Parathyroid adenoma (tissue), 2 donors: Measurements from ENCODE around the gene LIN37.
A peak's percentile ranks its signal among the peaks of the same experiment; 100 is the strongest.

ENCODE experiments used
- H2AFZ ChIP-seq: fragments of 300-600 bp; sonication (generic); one replicate; pipeline ENCODE4 v1.7.0; 2017; ENCODE audit warnings: antibody characterized with exemption, mild to moderate bottlenecking
- H3K27ac ChIP-seq: fragments of 300-600 bp; sonication (generic); one replicate; pipeline ENCODE4 v1.7.0; 2017
- H3K27me3 ChIP-seq: fragments of 300-600 bp; sonication (generic); one replicate; pipeline ENCODE4 v1.7.0; 2017; ENCODE audit warnings: low read length; ENCODE audit not compliant: control insufficient read depth, insufficient read depth
- H3K36me3 ChIP-seq: fragments of 300-600 bp; sonication (generic); one replicate; pipeline ENCODE4 v1.7.0; 2017; ENCODE audit warnings: low read length; ENCODE audit not compliant: control insufficient read depth, insufficient read depth
- H3K4me1 ChIP-seq: fragments of 300-600 bp; sonication (generic); one replicate; pipeline ENCODE4 v1.7.0; 2017; ENCODE audit warnings: control low read depth
- H3K4me2 ChIP-seq: fragments of 300-600 bp; sonication (generic); one replicate; pipeline ENCODE4 v1.7.0; 2017; ENCODE audit warnings: low read length
- H3K4me3 ChIP-seq: fragments of 300-600 bp; sonication (generic); one replicate; pipeline ENCODE4 v1.7.0; 2017; ENCODE audit warnings: low read depth, low read length
- H3K79me2 ChIP-seq: fragments of 300-600 bp; sonication (generic); one replicate; pipeline ENCODE4 v1.7.0; 2017; ENCODE audit warnings: control low read depth
- H3K9ac ChIP-seq: fragments of 300-600 bp; sonication (generic); one replicate; pipeline ENCODE4 v1.7.0; 2017; ENCODE audit warnings: mild to moderate bottlenecking
- H3K9me3 ChIP-seq: fragments of 300-600 bp; sonication (generic); one replicate; pipeline ENCODE4 v1.7.0; 2017; ENCODE audit warnings: low read length; ENCODE audit not compliant: control insufficient read depth
- TF ChIP-seq, protein P1 (sequence below): fragments of 300-600 bp; sonication (generic); IDR thresholded peaks from one replicate; pipeline ENCODE4 v1.7.0; 2017; ENCODE audit warnings: antibody characterized with exemption, mild to moderate bottlenecking
- donor health status: primary hyperparathyroidism.

Gene LIN37

DNA sequence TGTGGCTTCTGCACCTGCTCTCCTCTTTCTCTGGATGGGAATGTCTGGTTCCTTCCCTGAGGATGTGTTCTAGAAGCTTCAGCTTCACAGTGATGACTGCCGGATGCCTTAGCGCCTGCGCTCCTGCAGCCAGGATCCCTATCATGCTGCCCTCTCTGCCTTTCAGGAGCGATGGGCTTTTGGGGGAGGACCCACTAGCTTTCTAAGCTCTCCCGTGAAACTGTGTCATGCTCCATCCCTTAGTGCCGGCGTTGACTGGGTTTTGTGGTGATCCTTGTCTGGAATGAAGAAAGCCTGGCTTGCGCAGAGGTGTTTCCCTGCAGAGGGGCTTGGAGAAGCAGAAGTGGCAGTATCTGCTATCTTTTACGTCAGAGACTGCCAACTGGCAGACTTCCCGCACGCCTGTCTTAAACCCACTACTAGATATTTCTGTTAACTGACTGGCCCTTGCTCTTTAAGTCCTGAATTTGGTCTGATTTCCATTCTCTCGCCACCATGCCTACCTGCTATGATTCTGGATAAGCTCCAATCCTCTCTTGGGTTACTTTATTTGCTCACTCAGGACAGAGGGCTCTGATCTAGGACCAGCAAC, 34.4 kb upstream of the LIN37 start:
- Histone ChIP-seq H3K27me3 (no peaks in the 10 kb centered on the region), H3K9me3 (no peaks in the 10 kb centered on the region), H3K4me2 (no peak overlapping the region), H3K4me1 (peaks cover 7% of the 10 kb centered on the region), H3K36me3 (no peaks in the 10 kb centered on the region), H3K27ac (no peak overlapping the region), H3K79me2 (peaks cover 2% of the 10 kb centered on the region), H3K9ac (no peak overlapping the region), H3K4me3 (no peak overlapping the region), H2AFZ (no peak overlapping the region)
- TF ChIP-seq, protein P1, sequence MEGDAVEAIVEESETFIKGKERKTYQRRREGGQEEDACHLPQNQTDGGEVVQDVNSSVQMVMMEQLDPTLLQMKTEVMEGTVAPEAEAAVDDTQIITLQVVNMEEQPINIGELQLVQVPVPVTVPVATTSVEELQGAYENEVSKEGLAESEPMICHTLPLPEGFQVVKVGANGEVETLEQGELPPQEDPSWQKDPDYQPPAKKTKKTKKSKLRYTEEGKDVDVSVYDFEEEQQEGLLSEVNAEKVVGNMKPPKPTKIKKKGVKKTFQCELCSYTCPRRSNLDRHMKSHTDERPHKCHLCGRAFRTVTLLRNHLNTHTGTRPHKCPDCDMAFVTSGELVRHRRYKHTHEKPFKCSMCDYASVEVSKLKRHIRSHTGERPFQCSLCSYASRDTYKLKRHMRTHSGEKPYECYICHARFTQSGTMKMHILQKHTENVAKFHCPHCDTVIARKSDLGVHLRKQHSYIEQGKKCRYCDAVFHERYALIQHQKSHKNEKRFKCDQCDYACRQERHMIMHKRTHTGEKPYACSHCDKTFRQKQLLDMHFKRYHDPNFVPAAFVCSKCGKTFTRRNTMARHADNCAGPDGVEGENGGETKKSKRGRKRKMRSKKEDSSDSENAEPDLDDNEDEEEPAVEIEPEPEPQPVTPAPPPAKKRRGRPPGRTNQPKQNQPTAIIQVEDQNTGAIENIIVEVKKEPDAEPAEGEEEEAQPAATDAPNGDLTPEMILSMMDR = no peak

DNA sequence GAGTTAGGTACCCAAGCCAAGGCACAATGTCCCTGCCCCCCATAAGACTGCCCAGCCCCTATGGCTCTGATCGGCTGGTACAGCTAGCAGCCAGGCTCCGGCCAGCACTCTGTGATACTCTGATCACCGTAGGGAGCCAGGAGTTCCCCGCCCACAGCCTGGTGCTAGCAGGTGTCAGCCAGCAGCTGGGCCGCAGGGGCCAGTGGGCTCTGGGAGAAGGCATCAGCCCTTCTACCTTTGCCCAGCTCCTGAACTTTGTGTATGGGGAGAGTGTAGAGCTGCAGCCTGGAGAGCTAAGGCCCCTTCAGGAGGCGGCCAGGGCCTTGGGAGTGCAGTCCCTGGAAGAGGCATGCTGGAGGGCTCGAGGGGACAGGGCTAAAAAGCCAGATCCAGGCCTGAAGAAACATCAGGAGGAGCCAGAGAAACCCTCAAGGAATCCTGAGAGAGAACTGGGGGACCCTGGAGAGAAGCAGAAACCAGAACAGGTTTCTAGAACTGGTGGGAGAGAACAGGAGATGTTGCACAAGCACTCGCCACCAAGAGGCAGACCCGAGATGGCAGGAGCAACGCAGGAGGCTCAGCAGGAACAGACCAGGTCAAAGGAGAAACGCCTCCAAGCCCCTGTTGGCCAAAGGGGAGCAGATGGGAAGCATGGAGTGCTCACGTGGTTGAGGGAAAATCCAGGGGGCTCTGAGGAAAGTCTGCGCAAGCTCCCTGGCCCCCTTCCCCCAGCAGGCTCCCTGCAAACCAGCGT, 33.6 kb upstream of the LIN37 start:
- H3K4me1 ChIP-seq = peaks cover 7% of the 10 kb centered on the region
- H3K27ac ChIP-seq = no peak overlapping the region
- no peak overlapping the region for H3K9ac ChIP-seq
- no peak overlapping the region for H3K4me2 ChIP-seq
- H2AFZ ChIP-seq = no peak overlapping the region
- no peaks in the 10 kb centered on the region for H3K9me3 ChIP-seq
- TF ChIP-seq, protein P1 = no peak
- H3K79me2 ChIP-seq = peaks cover 9% of the 10 kb centered on the region
- no peaks in the 10 kb centered on the region for H3K27me3 ChIP-seq
- no peak overlapping the region for H3K4me3 ChIP-seq
- no peaks in the 10 kb centered on the region for H3K36me3 ChIP-seq

DNA sequence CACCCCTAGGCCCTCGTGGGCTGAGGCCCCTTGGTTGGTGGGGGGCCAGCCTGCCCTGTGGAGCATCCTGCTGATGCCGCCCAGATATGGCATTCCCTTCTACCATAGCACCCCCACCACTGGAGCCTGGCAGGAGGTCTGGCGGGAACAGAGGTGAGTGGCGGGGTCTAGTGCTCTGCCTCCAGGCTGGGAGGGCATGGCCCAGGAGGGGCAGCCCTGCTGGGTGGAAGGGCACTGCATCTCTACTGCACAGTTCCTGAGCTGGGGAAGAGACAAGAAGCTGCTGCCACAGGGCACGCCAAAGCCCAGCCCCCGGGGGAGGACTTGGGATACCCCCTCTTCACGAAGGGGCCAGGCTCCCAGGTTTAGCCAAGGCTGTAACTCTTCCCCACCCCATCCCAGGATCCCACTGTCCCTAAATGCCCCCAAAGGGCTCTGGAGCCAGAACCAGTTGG, 33.0 kb upstream of the LIN37 start:
- TF ChIP-seq, protein P1 = no peak
- Histone ChIP-seq H3K36me3 (no peaks in the 10 kb centered on the region), H3K4me2 (peak overlapping the region; percentile 89), H3K9me3 (no peaks in the 10 kb centered on the region), H2AFZ (peak overlapping the region; percentile 95), H3K9ac (no peak overlapping the region), H3K4me1 (peaks cover 7% of the 10 kb centered on the region), H3K4me3 (peak overlapping the region; percentile 93), H3K27me3 (no peaks in the 10 kb centered on the region), H3K27ac (peak overlapping the region; percentile 95), H3K79me2 (peaks cover 15% of the 10 kb centered on the region)

DNA sequence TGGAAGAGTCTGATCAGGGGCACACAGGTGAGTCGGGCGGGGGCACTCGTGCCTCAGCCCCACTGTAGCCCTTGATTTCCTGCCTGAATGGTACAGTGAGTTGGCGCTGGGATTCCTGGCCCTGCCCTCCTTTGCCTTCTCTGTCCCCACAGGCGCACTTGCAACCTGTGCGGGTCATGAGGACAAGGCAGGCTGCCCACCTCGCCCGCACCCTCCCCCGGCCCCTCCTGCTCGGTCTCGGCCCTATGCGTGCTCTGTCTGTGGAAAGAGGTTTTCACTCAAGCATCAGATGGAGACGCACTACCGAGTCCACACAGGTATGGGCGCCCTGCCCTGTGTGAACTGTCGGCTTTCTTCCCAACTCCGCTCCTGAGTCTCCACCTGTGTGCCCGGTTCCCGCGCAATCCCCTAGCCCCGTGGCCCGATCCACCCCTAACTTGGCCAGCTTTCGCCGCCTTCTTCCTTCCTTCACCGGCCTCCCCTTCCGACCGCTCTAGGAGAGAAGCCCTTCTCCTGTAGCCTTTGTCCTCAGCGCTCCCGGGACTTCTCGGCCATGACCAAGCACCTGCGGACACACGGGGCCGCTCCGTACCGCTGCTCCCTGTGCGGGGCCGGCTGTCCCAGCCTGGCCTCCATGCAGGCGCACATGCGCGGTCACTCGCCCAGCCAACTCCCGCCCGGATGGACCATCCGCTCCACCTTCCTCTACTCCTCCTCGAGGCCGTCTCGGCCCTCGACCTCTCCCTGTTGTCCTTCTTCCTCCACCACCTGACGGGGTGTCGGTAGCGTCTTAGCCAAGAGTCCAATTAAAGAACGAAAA, 32.2 kb upstream of the LIN37 start:
- TF ChIP-seq, protein P1 = no peak
- peak overlapping the region; percentile 9 for H3K9ac ChIP-seq
- peaks cover 7% of the 10 kb centered on the region for H3K4me1 ChIP-seq
- peaks cover 18% of the 10 kb centered on the region for H3K79me2 ChIP-seq
- H3K27me3 ChIP-seq = no peaks in the 10 kb centered on the region
- peak overlapping the region; percentile 89 for H3K4me2 ChIP-seq
- H3K9me3 ChIP-seq = no peaks in the 10 kb centered on the region
- H2AFZ ChIP-seq = peak overlapping the region; percentile 95
- peak overlapping the region; percentile 93 for H3K4me3 ChIP-seq
- no peaks in the 10 kb centered on the region for H3K36me3 ChIP-seq
- peak overlapping the region; percentile 95 for H3K27ac ChIP-seq
